ENCODE measurements around the gene SYVN1.
A peak's percentile ranks its signal among the peaks of the same experiment; 100 is the strongest.
"Not testable (repeated sequence)": the region's sequence is repeated elsewhere in the genome, so short reads cannot be mapped to it uniquely, and the experiment has no call there.

SYVN1 gene

GRCh38 chr11:65127473-65128181 lies 6.7 kb downstream of the SYVN1 start:
- DNase-seq (ENCODE audit: low read depth in 2 of 2), result no peak

DNA sequence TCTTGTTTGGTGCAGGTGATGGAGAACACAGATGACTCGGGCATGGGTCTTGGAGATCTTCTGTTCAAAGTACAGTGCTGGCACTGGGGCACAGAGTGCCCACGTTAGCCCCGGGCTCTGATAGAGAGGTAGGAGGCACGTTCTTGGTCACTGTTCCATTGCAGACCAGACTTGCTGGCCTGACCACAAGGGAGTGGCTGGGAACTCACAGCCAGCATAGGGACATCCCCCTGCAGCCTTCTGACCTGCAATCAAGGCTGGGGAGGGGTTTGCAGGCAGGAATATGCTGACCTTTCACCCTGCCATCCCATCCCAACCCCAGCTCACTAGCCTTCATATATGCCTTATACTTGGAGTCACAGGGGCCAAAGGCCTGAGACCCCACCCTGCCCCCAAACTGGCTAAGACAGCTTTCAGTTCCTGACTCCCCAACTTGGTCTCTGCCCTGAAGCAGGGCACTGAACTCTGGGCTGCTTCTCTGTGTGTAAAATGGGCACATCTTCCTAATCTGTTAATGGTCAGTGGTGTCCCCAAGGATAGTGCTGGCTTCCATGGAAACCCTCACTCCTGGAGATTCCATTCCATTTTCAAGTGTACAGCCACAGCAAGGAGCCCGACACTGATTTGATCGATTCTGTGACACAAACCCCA lies 7.6 kb downstream of the SYVN1 start:
- no peak for DNase-seq (ENCODE audit: low read depth in 2 of 2)

- no peak for DNase-seq (ENCODE audit: low read depth in 2 of 2)
Observed at GRCh38 chr11:65125197-65126056, 8.9 kb downstream of the SYVN1 start.

GRCh38 chr11:65124480-65125196 lies 9.7 kb downstream of the SYVN1 start:
- no peak for DNase-seq (ENCODE audit: low read depth in 2 of 2)

GRCh38 chr11:65121865-65122696 lies 12.2 kb downstream of the SYVN1 start, which contains the start of the genes FAU and MRPL49:
FAU (minus strand) TSS chr11:65122134; CDS start chr11:65121813, 321 bp downstream.
MRPL49 (plus strand) TSS chr11:65122321; CDS start chr11:65122347, 26 bp downstream.
- peak; percentile 96 to 97 for DNase-seq (ENCODE audit: low read depth in 2 of 2)

- no peak for DNase-seq (ENCODE audit: low read depth in 2 of 2)
Observed at GRCh38 chr11:65121447-65121864, 12.9 kb downstream of the SYVN1 start.

DNA sequence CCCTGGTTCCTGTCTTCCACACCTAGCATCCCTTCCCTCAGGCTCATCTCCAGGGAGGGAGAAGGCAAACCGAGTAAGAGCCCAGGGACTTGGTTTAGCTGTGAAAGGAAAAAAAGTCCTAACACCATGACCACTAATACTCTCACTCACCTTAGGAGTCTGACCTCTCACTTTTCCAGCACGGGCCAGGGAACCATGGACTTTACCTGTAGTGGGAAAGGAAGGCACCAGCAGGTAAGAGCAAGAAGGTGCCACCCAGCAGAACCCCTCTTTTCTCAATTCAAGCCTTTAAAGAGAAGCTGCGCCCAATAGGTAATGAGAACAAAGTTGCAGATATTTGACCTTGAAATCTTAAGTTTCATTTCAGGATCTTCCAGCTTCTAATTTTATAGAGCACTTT lies 13.5 kb downstream of the SYVN1 start:
- no peak for DNase-seq (ENCODE audit: low read depth in 2 of 2)

- no peak for DNase-seq (ENCODE audit: low read depth in 2 of 2)
Observed at GRCh38 chr11:65119670-65119995, 14.7 kb downstream of the SYVN1 start.

DNA sequence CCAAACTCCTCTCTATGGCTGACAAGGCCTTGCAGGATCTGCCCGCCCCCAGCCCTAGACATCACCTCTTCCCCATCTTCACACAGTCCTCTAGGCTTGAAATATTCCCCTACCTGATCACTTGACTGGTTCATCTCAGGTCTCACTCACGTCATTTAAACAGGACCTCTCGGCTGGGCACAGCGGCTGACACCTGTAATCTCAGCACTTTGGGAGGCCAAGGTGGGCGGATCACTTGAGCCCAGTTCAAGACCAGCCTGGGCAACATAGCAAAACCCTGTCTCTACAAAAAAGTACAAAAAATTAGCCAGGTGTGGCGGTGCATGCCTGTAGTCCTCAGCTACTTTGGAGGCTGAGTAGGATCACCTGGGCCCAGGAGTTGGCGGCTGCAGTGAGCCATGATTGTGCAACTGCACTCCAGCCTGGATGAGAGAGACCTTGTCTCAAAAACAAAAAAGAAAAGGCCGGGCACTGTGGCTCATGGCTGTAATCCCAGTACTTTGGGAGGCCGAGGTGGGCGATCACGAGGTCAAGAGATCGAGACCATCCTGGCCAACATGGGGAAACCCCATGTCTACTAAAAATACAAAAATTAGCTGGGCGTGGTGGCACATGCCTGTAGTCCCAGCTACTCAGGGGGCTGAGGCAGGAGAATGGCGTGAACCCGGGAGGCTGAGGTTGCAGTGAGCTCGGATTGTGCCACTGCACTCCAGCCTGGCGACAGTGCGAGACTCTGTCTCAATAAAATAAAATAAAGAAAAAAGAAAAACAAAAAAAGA lies 15.2 kb downstream of the SYVN1 start:
- DNase-seq (ENCODE audit: low read depth in 2 of 2), result not testable (repeated sequence)

GRCh38 chr11:65118097-65118837 lies 16.1 kb downstream of the SYVN1 start:
- no peak for DNase-seq (ENCODE audit: low read depth in 2 of 2)

GRCh38 chr11:65117206-65118096 lies 16.9 kb downstream of the SYVN1 start, which contains the start of gene ZNHIT2:
ZNHIT2 (minus strand) TSS chr11:65117701; CDS start chr11:65117653, 48 bp downstream.
- DNase-seq (ENCODE audit: low read depth in 2 of 2), result peak; percentile 99 to 100

DNA sequence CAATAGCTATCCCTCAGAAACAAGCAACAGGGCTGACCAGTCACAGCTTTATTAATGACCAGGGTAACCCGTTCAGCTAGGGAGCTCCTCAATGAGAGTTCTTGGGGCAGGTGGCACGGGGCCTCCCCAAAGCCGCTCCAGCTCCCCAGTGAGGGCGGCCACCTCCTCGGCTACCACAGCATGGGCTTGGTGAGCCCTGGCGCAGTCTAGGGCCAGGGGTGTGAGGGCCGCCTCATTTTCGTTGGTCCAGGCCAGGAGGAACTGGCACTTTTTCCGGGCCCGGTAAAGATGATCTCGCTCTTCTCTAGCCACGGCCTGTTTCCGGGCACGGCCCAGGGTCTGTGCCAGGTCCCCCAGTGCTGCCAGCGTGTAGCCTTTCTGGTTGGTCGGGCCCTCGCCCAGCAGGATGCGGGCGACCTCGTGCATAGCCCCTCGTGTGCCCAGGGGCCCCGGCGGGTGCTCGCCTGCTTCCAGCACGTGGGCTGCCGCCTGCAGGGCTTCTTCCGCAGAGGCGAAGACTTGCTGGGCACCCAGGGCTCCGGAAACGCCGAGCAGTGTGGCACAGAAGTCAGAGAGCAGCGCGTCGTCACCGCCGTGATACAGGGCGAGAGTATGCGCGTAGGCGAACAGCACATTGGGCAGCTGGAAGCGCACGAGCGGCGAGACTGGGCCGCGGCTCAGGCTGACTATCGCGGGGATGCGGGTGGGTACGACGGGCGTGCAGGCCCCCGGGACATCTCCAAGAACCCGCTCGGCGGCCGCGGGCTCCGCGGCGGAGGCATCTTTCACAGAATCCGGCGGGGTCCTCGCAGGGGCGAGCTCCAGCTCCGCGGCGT lies 17.7 kb downstream of the SYVN1 start:
- no peak for DNase-seq (ENCODE audit: low read depth in 2 of 2)

GRCh38 chr11:65115361-65116082 lies 18.8 kb downstream of the SYVN1 start:
- no peak for DNase-seq (ENCODE audit: low read depth in 2 of 2)

GRCh38 chr11:65114538-65115171 lies 19.7 kb downstream of the SYVN1 start:
- DNase-seq (ENCODE audit: low read depth in 2 of 2), result no peak

- no peak for DNase-seq (ENCODE audit: low read depth in 2 of 2)
Observed at GRCh38 chr11:65113839-65114238, 20.5 kb downstream of the SYVN1 start.

- no peak for DNase-seq (ENCODE audit: low read depth in 2 of 2)
Observed at GRCh38 chr11:65113361-65113756, 21.0 kb downstream of the SYVN1 start.
